ENCODE results near the gene PTPRE.

PTPRE gene

GRCh38 chr10:128049226-128050120, 142.6 kb downstream of the PTPRE start:
- no peak overlapping the region for H3K4me3 ChIP-seq (ENCODE audit: insufficient read depth, low read depth, low read length)
- no peaks in the 10 kb centered on the region for H3K36me3 ChIP-seq (ENCODE audit: control insufficient read depth, insufficient read depth, low read length)
- H3K27ac ChIP-seq (ENCODE audit: insufficient read depth, low read depth, low read length, poor library complexity, severe bottlenecking) = no peak overlapping the region
- no peaks in the 10 kb centered on the region for H3K9me3 ChIP-seq (ENCODE audit: control insufficient read depth, low read length)
- 88 to 89% methylated on average over 23 of the region's 23 CpGs for WGBS, 2 experiments
- H3K4me1 ChIP-seq (ENCODE audit: control insufficient read depth, insufficient read depth, low read length) = no peaks in the 10 kb centered on the region
- H3K27me3 ChIP-seq (ENCODE audit: control insufficient read depth, insufficient read depth, low read length, poor library complexity, severe bottlenecking) = no peaks in the 10 kb centered on the region

- no peaks in the 10 kb centered on the region for H3K36me3 ChIP-seq (ENCODE audit: control insufficient read depth, insufficient read depth, low read length)
- H3K27ac ChIP-seq (ENCODE audit: insufficient read depth, low read depth, low read length, poor library complexity, severe bottlenecking) = no peak overlapping the region
- 61 to 62% methylated on average over 1 of the region's 1 CpG for WGBS, 2 experiments
- no peak overlapping the region for H3K4me3 ChIP-seq (ENCODE audit: insufficient read depth, low read depth, low read length)
- H3K27me3 ChIP-seq (ENCODE audit: control insufficient read depth, insufficient read depth, low read length, poor library complexity, severe bottlenecking) = no peaks in the 10 kb centered on the region
- H3K9me3 ChIP-seq (ENCODE audit: control insufficient read depth, low read length) = no peaks in the 10 kb centered on the region
- H3K4me1 ChIP-seq (ENCODE audit: control insufficient read depth, insufficient read depth, low read length) = no peaks in the 10 kb centered on the region
Observed at GRCh38 chr10:128050121-128050516, 143.2 kb downstream of the PTPRE start.

GRCh38 chr10:128050936-128051335, 144.0 kb downstream of the PTPRE start:
- H3K9me3 ChIP-seq (ENCODE audit: control insufficient read depth, low read length) = no peaks in the 10 kb centered on the region
- no peaks in the 10 kb centered on the region for H3K27me3 ChIP-seq (ENCODE audit: control insufficient read depth, insufficient read depth, low read length, poor library complexity, severe bottlenecking)
- no peak overlapping the region for H3K4me3 ChIP-seq (ENCODE audit: insufficient read depth, low read depth, low read length)
- H3K4me1 ChIP-seq (ENCODE audit: control insufficient read depth, insufficient read depth, low read length) = no peaks in the 10 kb centered on the region
- H3K36me3 ChIP-seq (ENCODE audit: control insufficient read depth, insufficient read depth, low read length) = no peaks in the 10 kb centered on the region
- no peak overlapping the region for H3K27ac ChIP-seq (ENCODE audit: insufficient read depth, low read depth, low read length, poor library complexity, severe bottlenecking)

DNA sequence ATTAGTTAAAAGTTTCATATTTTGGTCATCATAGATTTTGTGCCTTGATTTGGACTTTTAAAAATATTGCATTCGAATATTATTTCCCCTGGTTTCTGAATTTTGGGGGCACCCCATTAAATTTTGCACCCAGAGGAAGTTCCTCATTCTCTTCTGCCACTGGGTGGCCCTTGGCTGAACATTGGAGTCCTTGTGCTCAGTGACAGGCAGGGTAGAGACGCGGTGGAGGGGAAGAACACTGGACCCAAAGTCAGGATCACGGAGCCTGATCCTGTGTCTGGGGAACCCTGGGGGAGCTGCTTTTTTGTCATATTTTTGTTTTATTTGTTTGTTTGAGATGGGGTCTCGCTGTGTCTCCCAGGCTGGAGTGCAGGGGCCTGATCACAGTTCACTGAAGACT, 144.6 kb downstream of the PTPRE start:
- Histone ChIP-seq H3K36me3 (ENCODE audit: control insufficient read depth, insufficient read depth, low read length) (no peaks in the 10 kb centered on the region), H3K27ac (ENCODE audit: insufficient read depth, low read depth, low read length, poor library complexity, severe bottlenecking) (no peak overlapping the region), H3K27me3 (ENCODE audit: control insufficient read depth, insufficient read depth, low read length, poor library complexity, severe bottlenecking) (no peaks in the 10 kb centered on the region), H3K4me3 (ENCODE audit: insufficient read depth, low read depth, low read length) (no peak overlapping the region), H3K9me3 (ENCODE audit: control insufficient read depth, low read length) (no peaks in the 10 kb centered on the region), H3K4me1 (ENCODE audit: control insufficient read depth, insufficient read depth, low read length) (no peaks in the 10 kb centered on the region)
- WGBS, 2 experiments = 91% methylated on average over 5 of the region's 5 CpGs

GRCh38 chr10:128052696-128053095, 145.8 kb downstream of the PTPRE start:
- Histone ChIP-seq H3K9me3 (ENCODE audit: control insufficient read depth, low read length) (no peaks in the 10 kb centered on the region), H3K27me3 (ENCODE audit: control insufficient read depth, insufficient read depth, low read length, poor library complexity, severe bottlenecking) (no peaks in the 10 kb centered on the region), H3K4me3 (ENCODE audit: insufficient read depth, low read depth, low read length) (no peak overlapping the region), H3K36me3 (ENCODE audit: control insufficient read depth, insufficient read depth, low read length) (no peaks in the 10 kb centered on the region), H3K4me1 (ENCODE audit: control insufficient read depth, insufficient read depth, low read length) (no peaks in the 10 kb centered on the region), H3K27ac (ENCODE audit: insufficient read depth, low read depth, low read length, poor library complexity, severe bottlenecking) (no peak overlapping the region)
- 92% methylated on average over 7 of the region's 7 CpGs for WGBS, 2 experiments

DNA sequence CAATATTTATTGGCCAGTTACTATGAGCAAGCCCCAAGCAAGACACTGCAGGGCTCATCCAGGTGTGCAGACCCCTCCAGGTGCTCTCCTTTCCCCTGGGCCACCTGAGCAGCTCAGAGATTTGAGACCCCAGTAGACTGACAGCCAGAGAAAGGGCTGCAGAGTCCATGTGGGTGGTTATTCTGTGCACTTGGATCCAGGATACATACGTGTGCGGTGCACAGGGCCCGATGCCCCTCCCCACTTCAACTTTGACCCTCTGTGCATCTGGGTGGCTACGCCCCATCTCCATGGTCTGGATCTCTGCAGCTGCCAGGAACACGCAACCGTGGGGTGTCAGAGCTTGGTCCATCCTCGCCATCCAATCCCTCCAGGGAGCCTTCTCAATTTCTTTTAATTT, 146.5 kb downstream of the PTPRE start:
- Histone ChIP-seq H3K36me3 (ENCODE audit: control insufficient read depth, insufficient read depth, low read length) (no peaks in the 10 kb centered on the region), H3K9me3 (ENCODE audit: control insufficient read depth, low read length) (no peaks in the 10 kb centered on the region), H3K27ac (ENCODE audit: insufficient read depth, low read depth, low read length, poor library complexity, severe bottlenecking) (no peak overlapping the region), H3K4me1 (ENCODE audit: control insufficient read depth, insufficient read depth, low read length) (no peaks in the 10 kb centered on the region), H3K27me3 (ENCODE audit: control insufficient read depth, insufficient read depth, low read length, poor library complexity, severe bottlenecking) (no peaks in the 10 kb centered on the region), H3K4me3 (ENCODE audit: insufficient read depth, low read depth, low read length) (no peak overlapping the region)
- 87 to 96% methylated on average over 7 of the region's 7 CpGs for WGBS, 2 experiments

DNA sequence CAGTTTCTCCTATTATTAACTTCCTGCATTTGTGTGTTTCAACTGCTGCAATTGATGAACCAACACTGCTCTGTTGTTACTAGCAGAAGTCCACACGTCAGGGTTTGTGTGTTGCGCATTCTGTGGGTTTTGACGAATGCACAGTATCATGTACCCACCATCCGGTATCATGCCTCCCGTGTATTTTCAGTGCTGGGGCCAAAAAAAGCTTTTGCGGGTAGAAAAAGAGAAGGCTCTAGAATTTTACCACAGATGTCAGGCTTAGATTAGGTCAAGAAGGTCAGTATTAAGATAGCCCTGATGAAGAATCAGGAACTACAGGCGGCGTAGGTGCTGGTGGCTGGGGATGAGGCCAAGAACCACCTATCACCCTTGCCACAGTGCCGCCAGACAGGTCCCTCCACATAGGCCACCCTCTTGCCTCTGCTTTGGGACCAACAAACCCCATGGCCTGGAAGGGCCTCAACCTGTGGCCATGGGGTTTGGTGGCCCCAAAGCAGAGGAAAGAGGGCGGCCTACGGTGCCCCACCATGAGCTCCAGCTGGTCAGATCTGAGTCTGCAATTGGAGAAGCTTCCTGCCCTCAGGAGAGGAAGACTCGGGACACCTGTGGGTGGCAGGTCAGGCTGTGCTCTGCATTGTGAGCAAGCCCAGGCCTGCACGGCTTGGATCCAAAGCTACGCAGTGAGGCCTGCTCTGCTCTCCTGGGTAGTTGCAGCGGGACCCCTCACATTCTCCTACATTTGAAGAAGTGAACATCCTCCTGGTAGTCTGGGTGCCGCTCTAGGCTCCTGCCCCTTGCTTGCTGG, 147.5 kb downstream of the PTPRE start:
- H3K36me3 ChIP-seq (ENCODE audit: control insufficient read depth, insufficient read depth, low read length) = no peaks in the 10 kb centered on the region
- H3K9me3 ChIP-seq (ENCODE audit: control insufficient read depth, low read length) = no peaks in the 10 kb centered on the region
- 93 to 96% methylated on average over 16 of the region's 16 CpGs for WGBS, 2 experiments

DNA sequence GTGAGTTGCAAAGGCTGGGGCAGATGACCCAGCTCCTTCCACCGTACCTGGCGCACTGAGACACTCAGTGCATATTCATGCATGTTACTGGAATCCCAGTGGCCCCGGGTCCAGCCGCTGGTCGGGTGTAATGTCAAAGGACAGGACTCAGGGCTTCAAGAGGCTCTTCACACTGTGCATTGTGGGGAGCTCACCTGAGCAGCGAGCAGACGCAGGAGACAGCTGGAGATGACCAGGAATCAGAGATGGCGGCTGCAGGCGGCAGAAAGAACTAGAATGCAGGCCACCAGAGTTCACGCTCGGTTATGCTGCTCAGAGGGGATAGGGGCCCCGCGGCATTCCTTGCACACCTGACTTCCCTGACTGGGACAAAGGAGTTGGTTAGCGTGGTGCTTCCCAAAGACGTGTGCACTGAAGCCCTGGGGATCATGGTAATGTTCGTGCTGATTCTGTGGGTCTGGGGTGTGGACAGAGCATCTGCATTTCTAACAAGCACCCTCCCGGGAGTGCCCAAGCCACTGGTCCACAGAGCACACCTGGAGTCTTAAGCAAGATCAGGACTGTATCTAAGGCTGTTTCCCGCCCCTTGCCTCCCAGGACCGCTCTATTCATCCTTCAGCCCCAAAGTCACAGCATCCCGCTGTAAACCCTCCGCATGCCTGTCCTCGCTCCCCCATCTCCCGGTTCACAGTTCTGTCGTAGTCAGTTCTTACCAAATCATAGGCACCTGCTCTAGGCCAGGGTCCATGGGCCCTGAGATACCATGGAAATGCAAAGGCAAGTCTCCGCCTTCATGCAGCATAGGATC, 148.4 kb downstream of the PTPRE start:
- H3K27ac ChIP-seq (ENCODE audit: insufficient read depth, low read depth, low read length, poor library complexity, severe bottlenecking) = no peak overlapping the region
- H3K9me3 ChIP-seq (ENCODE audit: control insufficient read depth, low read length) = no peaks in the 10 kb centered on the region
- H3K27me3 ChIP-seq (ENCODE audit: control insufficient read depth, insufficient read depth, low read length, poor library complexity, severe bottlenecking) = no peaks in the 10 kb centered on the region
- 93 to 94% methylated on average over 25 of the region's 25 CpGs for WGBS, 2 experiments
- H3K4me1 ChIP-seq (ENCODE audit: control insufficient read depth, insufficient read depth, low read length) = no peaks in the 10 kb centered on the region
- no peak overlapping the region for H3K4me3 ChIP-seq (ENCODE audit: insufficient read depth, low read depth, low read length)
- no peaks in the 10 kb centered on the region for H3K36me3 ChIP-seq (ENCODE audit: control insufficient read depth, insufficient read depth, low read length)

More for the DNA sequence above, 147.5 kb downstream of the PTPRE start:
- no peaks in the 10 kb centered on the region for H3K27me3 ChIP-seq (ENCODE audit: control insufficient read depth, insufficient read depth, low read length, poor library complexity, severe bottlenecking)
- no peak overlapping the region for H3K27ac ChIP-seq (ENCODE audit: insufficient read depth, low read depth, low read length, poor library complexity, severe bottlenecking)
- no peaks in the 10 kb centered on the region for H3K4me1 ChIP-seq (ENCODE audit: control insufficient read depth, insufficient read depth, low read length)
- H3K4me3 ChIP-seq (ENCODE audit: insufficient read depth, low read depth, low read length) = no peak overlapping the region

DNA sequence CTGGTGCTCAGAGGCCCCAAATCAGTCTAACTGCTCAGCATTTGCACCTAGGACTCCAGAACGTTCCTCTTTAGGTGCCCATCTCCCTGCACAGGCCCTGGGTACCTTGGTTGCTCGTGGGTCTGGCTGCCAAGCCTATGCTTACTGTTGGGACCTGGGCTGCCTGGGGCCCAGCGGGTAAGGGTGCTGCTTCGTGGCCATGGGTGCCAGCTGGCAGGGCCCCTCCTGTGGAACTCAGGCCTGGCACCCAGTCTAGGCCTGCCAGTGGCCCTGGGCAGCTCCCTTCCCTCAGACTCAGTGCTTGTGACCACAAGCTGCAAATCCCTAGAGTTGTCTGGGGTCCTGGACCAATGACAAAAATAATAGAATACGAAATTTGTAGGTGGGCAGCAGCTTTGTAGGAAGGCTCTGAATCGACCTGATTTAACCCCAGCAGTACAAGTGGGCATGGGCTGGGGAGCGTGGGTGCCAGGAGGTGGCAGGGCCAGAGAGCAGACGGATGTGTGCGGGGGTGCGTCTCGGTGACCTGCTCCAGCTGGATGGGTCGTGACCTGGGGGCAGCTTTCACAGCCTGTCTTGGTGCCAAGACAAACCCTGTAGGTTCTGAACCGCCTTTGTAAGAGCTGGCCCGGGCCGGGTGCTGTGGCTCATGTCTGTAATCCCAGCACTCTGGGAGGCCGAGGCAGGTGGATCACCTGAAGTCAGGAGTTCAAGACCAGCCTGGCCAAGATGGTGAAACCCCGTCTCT, 149.6 kb downstream of the PTPRE start:
- Histone ChIP-seq H3K4me1 (ENCODE audit: control insufficient read depth, insufficient read depth, low read length) (no peaks in the 10 kb centered on the region), H3K27ac (ENCODE audit: insufficient read depth, low read depth, low read length, poor library complexity, severe bottlenecking) (no peak overlapping the region), H3K9me3 (ENCODE audit: control insufficient read depth, low read length) (no peaks in the 10 kb centered on the region), H3K27me3 (ENCODE audit: control insufficient read depth, insufficient read depth, low read length, poor library complexity, severe bottlenecking) (no peaks in the 10 kb centered on the region), H3K36me3 (ENCODE audit: control insufficient read depth, insufficient read depth, low read length) (no peaks in the 10 kb centered on the region), H3K4me3 (ENCODE audit: insufficient read depth, low read depth, low read length) (no peak overlapping the region)
- 92 to 93% methylated on average over 17 of the region's 17 CpGs for WGBS, 2 experiments

All from ectodermal cell (in vitro differentiated cells).